ENCODE measurements around the gene KCNMA1. TPM values are rescaled to one million over a fixed set of nuclear protein-coding genes. Genes with fewer than 3 reads are reported as not detected.

KCNMA1 gene
- total and polyA plus RNA-seq, 2 donors (not counting 1 experiment from before 2014, with no cell fraction given) = 0.82 to 3.1 TPM

DNA sequence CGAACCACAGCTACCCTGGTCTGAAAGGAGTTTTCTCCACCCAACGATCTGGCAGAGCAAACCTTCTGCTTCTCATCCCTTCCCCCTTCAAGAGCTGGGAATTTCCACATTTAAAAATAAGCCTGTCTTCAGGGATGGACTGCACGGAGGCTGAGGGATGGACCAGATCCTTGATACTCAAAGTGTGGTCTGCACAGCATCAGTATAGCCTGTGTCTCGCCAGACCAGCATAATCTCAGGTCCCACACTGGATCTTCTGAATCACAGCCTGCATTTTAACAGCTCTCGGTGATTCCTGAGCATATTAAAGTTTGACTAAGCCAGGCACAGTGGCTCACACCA is 7.1 kb downstream of the KCNMA1 start:
- Histone ChIP-seq H3K27ac (ENCODE audit: low read length in 2 of 2) (no peak overlapping the region), H3K9me3 (ENCODE audit: control extremely low read depth in 1 of 3, control insufficient read depth in 2 of 3, insufficient read depth in 1 of 3, low read length in 2 of 3) (no peaks in the 10 kb centered on the region), H3K4me2 (replicated peaks; ENCODE audit: low read depth, low read length, poor library complexity, severe bottlenecking) (no peak overlapping the region), H3K4me1 (ENCODE audit: control insufficient read depth in 2 of 2, insufficient read depth in 2 of 2, low read length in 2 of 2) (no peaks in the 10 kb centered on the region), H4K20me1 (ENCODE audit: control insufficient read depth, insufficient read depth, low read length, poor library complexity, severe bottlenecking) (no peaks in the 10 kb centered on the region), H3K27me3 (replicated peaks in 1 of 4; ENCODE audit: control extremely low read depth in 1 of 4, control insufficient read depth in 3 of 4, insufficient read depth in 4 of 4, low read length in 3 of 4) (peaks cover 0 to 4% (median 0%) of the 10 kb centered on the region in 4 experiments), H3K36me3 (replicated peaks in 1 of 2; ENCODE audit: control extremely low read depth in 1 of 2, control insufficient read depth in 1 of 2, extremely low read depth in 1 of 2, insufficient read depth in 2 of 2, low read length in 1 of 2) (no peaks in the 10 kb centered on the region), H3K9ac (ENCODE audit: low read length) (no peak overlapping the region), H2AFZ (ENCODE audit: insufficient read depth, low read depth, low read length, poor library complexity, severe bottlenecking) (no peak overlapping the region), H3K79me2 (ENCODE audit: control insufficient read depth, insufficient read depth, low read length) (no peaks in the 10 kb centered on the region), H3K4me3 (ENCODE audit: control extremely low read depth in 1 of 5, extremely low read depth in 1 of 5, insufficient read depth in 1 of 5, low read depth in 2 of 5, low read length in 4 of 5) (no peak overlapping the region)
- intact Hi-C loops (cut with micrococcal nuclease) = no loop called here
- ATAC-seq (ENCODE audit: low read depth) = no peak
- TF ChIP-seq CTCF (IDR thresholded peaks at IDR 0.05) (no peak), EZH2 (IDR thresholded peaks at IDR 0.05; ENCODE audit: borderline replicate concordance, insufficient read depth, low read depth, low read length, poor library complexity, severe bottlenecking) (no peak)
- 96% methylated on average over 4 of the region's 5 CpGs for WGBS (ENCODE audit: insufficient coverage)
- peaks cover 2% of the 10 kb centered on the region for H3K4me1 Mint-ChIP-seq
- H3K27me3 Mint-ChIP-seq = peaks cover 18% of the 10 kb centered on the region
- ChIA-PET CTCF (interaction anchor here (0.6 to 18.9 kb wide), 3 partner anchors 11 to 463 kb away, joined by 6 to 523 read pairs (median 7); no protein-coding TSS in a partner anchor), POLR2A (no interaction called here)
- no peak for DNase-seq
- no peak overlapping the region for H3K4me3 Mint-ChIP-seq
- H3K9me3 Mint-ChIP-seq (ENCODE audit: insufficient read depth) = no peaks in the 10 kb centered on the region
- no peak overlapping the region for H3K27ac Mint-ChIP-seq

GRCh38 chr10:77629775-77630506 is 7.7 kb downstream of the KCNMA1 start:
- Histone ChIP-seq H3K79me2 (ENCODE audit: control insufficient read depth, insufficient read depth, low read length) (no peaks in the 10 kb centered on the region), H2AFZ (ENCODE audit: insufficient read depth, low read depth, low read length, poor library complexity, severe bottlenecking) (no peak overlapping the region), H3K9me3 (ENCODE audit: control extremely low read depth in 1 of 3, control insufficient read depth in 2 of 3, insufficient read depth in 1 of 3, low read length in 2 of 3) (no peaks in the 10 kb centered on the region), H4K20me1 (ENCODE audit: control insufficient read depth, insufficient read depth, low read length, poor library complexity, severe bottlenecking) (no peaks in the 10 kb centered on the region), H3K27me3 (replicated peaks in 1 of 4; ENCODE audit: control extremely low read depth in 1 of 4, control insufficient read depth in 3 of 4, insufficient read depth in 4 of 4, low read length in 3 of 4) (peaks cover 0 to 4% (median 0%) of the 10 kb centered on the region in 4 experiments), H3K36me3 (replicated peaks in 1 of 2; ENCODE audit: control extremely low read depth in 1 of 2, control insufficient read depth in 1 of 2, extremely low read depth in 1 of 2, insufficient read depth in 2 of 2, low read length in 1 of 2) (no peaks in the 10 kb centered on the region), H3K4me1 (ENCODE audit: control insufficient read depth in 2 of 2, insufficient read depth in 2 of 2, low read length in 2 of 2) (no peaks in the 10 kb centered on the region), H3K9ac (ENCODE audit: low read length) (no peak overlapping the region), H3K4me2 (replicated peaks; ENCODE audit: low read depth, low read length, poor library complexity, severe bottlenecking) (no peak overlapping the region), H3K27ac (ENCODE audit: low read length in 2 of 2) (no peak overlapping the region), H3K4me3 (ENCODE audit: control extremely low read depth in 1 of 5, extremely low read depth in 1 of 5, insufficient read depth in 1 of 5, low read depth in 2 of 5, low read length in 4 of 5) (no peak overlapping the region)
- no peaks in the 10 kb centered on the region for H3K9me3 Mint-ChIP-seq (ENCODE audit: insufficient read depth)
- H3K4me1 Mint-ChIP-seq = peaks cover 5% of the 10 kb centered on the region
- H3K4me3 Mint-ChIP-seq = no peak overlapping the region
- TF ChIP-seq EZH2 (IDR thresholded peaks at IDR 0.05; ENCODE audit: borderline replicate concordance, insufficient read depth, low read depth, low read length, poor library complexity, severe bottlenecking) = no peak
- TF ChIP-seq CTCF (IDR thresholded peaks at IDR 0.05) = no peak
- 82% methylated on average over 10 of the region's 11 CpGs for WGBS (ENCODE audit: insufficient coverage)
- intact Hi-C loops (cut with micrococcal nuclease) = no loop called here
- H3K27me3 Mint-ChIP-seq = peaks cover 13% of the 10 kb centered on the region
- ChIA-PET POLR2A (no interaction called here), CTCF (interaction anchor here (0.6 to 2.2 kb wide), 3 partner anchors 11 to 96 kb away, joined by 3 to 7 read pairs (median 6); no protein-coding TSS in a partner anchor)
- DNase-seq = no peak
- no peak for ATAC-seq (ENCODE audit: low read depth)
- H3K27ac Mint-ChIP-seq = no peak overlapping the region

Data from B cell (primary cell).